NCI-H1417 (cell line): ENCODE results near the gene TBC1D16.

ENCODE experiments used
- DNase-seq, 3 experiments: peaks; one replicate each; lab custom pipeline; 2025; lab: John Stamatoyannopoulos, UW

TBC1D16 gene, protein sequence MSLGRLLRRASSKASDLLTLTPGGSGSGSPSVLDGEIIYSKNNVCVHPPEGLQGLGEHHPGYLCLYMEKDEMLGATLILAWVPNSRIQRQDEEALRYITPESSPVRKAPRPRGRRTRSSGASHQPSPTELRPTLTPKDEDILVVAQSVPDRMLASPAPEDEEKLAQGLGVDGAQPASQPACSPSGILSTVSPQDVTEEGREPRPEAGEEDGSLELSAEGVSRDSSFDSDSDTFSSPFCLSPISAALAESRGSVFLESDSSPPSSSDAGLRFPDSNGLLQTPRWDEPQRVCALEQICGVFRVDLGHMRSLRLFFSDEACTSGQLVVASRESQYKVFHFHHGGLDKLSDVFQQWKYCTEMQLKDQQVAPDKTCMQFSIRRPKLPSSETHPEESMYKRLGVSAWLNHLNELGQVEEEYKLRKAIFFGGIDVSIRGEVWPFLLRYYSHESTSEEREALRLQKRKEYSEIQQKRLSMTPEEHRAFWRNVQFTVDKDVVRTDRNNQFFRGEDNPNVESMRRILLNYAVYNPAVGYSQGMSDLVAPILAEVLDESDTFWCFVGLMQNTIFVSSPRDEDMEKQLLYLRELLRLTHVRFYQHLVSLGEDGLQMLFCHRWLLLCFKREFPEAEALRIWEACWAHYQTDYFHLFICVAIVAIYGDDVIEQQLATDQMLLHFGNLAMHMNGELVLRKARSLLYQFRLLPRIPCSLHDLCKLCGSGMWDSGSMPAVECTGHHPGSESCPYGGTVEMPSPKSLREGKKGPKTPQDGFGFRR

DNA sequence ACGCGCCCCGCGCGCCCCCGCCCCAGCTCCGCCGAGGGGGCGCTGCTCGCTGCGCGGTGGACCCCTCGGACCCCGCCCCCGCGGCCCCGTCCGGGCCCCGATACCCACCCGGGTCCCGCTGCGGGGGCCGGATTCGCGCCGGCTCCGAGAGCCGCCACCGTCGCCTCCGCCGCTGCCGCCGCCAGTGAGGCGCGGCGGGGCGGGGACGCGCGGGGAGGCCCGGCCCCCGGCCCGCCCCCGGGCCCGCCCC, at the start of gene TBC1D16:
TBC1D16 (minus strand) TSS at position 186 of the 250 bp plus-strand sequence. CDS start 22,325 bp downstream, outside the sequence.
- DNase-seq: no peak

DNA sequence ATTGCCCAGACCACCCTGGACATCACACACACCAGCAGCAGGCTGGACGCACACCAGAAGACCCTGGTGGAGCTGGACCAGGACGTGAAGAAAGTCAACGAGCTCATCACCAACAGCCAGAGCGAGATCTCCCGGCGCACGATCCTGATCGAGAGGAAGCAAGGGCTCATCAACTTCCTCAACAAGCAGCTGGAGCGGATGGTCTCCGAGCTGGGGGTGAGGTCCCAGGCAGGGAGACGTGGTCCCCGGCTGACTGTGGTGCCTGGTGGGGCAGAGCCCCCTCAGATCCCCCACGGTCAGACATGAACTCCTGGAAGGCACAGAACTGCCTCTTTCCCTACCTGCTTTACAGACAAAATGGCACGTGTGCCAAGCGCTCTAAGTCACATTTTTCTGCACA, 49.1 kb upstream of the TBC1D16 start:
- no peak for DNase-seq

DNA sequence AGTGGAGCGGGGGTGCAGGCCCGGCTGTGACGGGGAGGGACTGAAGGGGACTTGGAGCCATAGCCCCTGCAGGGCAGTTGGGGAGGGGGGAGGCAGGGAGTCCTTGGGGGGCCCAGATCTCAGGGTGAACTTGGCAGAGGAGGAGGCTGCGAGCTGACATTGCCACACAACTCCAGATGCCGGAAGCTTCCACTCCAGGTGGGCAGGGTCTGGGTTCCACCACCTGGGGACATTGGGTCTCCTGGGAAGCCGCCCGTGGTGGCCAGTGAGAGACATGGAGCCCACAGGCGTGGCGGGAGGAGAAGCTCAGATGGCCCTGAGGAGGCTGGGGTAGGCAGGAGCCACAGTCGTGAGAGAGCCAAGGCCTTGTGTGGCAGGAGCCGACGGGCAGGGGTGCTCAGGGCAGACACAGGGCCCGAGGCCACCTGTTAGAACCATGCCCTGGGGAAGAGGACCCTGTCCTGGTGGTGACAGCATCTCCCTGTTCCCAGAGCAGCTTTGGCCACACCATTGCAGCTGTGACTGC, 47.5 kb upstream of the TBC1D16 start:
- no peak for DNase-seq

DNA sequence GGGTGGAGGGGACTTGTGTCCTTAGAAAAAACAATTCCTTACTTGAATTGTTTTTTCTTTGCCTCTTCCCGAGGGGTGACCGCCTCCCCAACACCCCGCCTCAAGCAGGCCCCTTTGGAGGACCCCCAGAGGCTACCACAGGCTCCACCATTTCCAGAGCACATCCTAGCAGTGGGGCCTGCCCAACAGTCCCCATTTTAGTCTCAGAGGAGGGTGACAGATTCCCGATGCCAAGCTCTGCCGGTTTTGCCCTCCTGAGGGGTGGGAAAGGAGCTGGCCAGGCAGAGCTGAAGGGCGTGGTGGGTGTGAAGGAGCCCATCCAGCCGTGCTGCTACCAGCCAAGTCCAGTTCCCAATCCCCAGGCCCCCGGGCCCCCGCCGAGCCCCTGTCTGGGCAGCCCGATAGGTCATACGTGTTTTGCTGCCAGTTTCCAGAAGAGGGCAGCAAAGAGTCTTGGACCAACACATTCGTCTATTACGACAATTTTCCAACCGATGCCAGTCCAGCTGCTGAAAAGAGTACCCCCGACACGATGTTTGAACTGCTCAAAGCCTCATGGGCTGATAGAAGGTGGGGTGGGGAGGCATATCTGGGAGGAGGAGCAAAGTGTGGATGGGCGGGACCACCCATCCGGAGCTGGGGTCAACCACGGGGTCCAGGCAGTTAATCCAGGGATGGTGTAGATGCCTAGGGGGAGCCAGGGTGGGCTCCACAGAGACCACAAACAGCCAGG, 46.9 kb upstream of the TBC1D16 start:
- DNase-seq: peak; percentile 46 to 75 (median 66)

DNA sequence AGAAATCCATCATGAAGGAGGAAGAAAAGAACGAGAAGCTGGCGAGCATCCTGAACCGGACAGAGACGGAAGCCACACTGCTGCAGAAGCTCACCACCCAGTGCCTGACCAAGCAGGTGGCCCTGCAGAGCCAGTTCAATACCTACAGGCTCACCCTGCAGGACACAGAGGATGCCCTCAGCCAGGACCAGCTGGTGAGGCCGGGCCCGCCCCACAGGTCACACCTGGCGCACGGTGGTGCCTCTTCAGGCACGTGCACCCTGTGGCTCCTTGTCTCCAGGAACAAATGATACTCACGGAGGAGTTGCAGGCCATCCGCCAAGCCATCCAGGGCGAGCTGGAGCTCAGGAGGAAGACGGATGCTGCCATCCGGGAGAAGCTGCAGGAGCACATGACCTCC, 45.9 kb upstream of the TBC1D16 start:
- no peak for DNase-seq

DNA sequence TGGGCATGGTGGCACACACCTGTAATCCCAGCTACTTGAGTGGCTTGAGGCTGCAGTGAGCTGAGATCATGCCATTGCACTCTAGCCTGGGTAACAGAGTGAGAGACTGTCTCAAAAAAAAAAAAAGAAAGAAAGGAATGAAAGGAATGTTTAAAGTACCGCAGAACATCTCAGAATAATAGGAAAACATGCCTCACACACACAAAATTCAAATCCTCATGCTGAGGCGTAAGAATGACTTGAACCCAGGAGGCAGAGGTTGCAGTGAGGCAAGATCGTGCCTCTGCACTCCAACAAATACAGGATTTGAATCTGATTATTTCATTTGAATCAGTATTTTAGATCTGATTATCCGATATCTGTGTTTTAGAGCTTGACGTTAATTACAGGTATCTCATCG, 44.4 kb upstream of the TBC1D16 start:
- no peak for DNase-seq

DNA sequence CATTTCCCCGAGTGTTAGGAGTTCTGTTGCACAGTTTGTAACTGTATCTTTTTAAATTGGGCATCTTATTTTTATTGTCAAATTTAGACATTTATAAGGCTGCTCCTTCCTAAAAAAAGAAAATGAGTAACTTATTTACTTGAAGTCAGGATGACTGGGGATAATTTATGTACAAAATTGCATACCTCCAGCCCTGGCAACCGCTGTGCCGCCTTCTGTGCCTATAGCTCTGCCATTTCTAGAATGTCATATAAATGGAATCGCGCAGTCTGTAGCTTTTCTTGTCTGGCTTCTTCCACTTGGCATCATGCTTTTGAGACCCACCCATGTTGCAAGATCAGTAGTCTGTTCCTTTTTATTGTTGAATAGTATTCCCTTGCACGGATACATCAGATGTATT, 36.7 kb upstream of the TBC1D16 start:
- no peak for DNase-seq

DNA sequence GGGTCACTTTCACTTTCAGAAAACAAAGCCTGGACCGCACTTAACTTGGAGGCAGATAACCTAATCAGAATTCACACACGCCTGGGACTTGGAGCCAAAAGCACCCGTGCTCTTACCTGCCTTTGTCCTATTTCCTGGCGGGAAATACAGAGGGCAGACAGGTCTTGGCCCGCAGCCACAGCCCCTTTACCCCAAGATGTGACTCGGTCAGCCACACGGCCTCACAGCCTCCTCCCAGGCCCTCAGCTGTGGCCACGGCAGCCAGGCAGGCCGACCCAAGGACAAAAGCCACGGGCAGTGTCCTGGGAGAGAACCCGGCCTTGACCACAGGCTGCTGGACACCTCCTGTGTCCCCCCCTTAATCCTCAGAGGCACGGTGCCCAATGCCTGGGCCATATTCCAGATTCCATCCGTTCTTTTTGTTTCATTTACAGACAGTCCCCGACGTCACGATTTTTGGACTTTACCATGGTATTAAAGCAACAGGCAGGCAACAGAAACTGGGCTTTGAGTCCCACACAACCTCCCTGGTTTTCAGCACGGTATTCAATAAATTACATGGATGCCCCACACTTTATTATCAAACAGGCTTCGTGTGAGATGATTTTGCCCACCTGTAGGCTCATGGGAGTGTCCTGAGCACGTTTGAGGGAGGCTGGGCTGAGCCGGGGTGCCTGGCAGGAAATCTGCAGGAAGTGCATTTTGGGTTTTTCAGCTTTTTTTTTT, 35.6 kb upstream of the TBC1D16 start:
- no peak for DNase-seq

DNA sequence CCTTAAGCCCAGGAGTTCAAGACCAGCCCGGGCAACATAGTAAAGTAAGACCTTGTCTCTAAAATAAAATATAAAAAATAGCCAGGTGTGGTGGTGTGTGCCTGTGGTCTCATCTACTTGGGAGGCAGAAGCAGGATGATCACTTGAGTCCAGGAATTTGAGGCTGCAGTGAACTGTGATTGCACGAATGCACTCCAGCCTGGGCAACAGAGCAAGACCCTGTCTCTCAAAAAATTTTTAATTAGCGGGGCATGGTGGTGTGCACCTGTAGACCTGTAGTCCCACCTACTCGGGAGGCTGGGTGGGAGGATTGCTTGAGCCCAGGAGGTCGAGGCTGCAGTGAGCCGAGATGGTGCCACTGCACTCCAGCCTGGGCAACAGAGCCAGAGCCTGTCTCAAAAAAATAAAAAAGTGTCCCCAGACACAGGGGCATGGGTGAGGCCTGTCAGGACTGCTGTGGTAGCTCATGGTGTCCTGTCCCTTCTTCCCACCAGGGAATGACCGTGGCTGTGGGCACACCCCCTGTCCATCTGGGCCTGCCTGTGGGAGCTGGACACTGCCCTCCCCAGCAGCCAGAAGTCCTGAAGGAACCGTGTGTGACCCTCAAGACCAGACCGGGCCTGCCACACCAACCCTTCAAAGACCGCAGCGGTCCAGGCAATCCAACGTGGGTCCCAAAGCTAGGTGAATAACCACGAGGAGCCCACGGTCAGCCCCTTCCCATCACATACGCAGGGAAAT, 34.9 kb upstream of the TBC1D16 start:
- DNase-seq: no peak

DNA sequence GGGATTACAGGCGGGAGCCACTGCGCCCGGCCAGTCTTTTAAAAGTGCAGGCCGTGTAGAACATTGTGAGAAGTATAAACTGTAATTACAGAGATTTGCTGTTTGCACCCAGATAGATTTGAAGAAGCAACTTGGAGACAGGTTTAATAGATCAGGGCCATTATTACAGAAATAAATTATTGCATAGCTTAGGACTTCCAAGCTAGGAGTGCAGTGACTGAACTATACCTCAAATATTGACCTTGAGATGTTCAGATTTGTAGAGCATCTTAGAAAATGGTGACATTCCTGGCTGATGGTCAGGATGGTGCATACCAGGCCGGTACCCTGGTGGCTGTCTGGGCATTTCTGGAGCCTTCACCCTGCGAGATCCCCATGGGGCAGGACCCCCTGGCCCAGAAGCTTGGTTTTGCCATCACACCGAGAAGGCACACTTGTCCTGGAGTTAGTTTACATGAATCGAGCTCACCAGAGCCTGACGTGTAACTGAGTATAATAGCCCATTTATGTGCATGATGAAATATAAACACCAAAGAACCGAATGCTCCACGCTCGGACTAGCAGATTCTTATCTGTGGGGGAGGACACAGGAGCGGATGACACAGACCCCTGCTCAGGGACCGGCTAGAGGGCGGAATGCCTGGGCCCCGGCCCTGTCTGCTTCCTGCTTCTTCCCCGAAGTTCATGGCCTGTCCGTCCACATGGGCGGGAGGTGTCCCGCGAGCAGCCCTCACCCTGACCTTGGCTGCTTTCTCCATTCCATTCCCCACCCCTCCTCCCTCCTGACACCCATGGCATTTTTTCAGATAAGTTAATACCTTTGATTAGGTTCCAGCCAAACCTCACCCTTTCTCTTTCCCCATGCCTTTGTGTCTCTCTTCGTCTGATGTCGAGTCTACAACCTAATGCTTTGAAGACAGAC, 32.9 kb upstream of the TBC1D16 start:
- no peak for DNase-seq

DNA sequence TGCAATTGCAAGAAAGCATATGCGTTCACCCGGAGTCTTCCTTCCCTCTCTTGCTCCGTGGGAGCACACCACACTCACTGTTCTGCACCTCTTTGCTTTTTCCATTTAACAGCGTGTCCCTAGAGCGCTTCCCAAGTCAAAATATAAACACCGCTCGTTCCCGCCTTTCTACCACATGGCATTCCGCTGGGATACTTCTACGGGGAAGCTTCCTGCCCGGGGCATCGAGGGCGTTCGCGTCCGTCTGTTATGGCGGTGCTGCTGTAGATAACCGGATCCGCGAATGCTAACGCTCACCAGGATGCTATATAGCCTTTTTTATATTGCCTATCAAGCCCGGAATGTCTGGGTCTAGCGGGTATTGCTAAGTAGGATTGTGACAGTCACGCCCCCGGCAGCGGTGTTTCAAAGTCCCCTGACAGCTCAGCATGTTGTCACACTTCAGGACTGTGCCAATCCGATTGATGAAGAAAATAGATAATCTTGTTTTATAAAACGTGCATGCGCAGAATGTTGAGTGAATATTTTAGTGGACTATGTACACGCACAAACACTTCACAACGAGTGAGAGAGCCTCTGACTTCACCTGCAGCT, 31.8 kb upstream of the TBC1D16 start:
- no peak for DNase-seq

DNA sequence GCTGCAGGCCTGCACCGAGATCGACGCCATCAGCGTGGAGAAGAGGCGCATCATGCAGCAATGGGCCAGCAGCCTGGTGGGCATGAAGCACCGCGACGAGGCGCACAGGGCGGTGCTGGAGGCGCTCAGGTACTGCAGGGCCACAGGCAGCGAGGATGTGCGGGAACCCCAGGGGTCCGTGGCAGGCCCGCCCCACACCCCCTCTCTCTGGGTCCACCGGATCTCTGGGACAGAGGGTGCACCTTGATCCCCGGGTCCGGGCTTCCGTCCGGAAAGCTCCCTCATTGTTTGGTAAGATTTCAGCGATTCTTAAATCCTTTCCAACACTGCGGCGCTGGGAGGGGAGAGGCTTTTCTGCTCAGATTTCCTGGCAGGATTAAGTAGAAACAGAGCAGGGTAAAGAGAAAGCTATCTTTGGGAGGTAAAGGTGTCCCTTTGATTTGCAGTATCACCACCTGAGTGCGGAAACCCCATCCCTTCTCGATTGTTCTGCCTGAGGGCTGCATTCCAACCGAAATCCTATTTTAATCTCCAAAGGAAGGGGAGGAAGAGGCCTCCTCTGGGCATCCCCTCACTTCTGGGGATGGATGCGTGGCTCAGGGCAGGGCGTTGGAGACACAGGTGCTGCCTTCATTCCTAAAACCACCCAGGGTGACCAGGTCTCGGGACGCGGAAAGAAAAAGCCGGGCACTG, 30.0 kb upstream of the TBC1D16 start:
- DNase-seq: no peak

DNA sequence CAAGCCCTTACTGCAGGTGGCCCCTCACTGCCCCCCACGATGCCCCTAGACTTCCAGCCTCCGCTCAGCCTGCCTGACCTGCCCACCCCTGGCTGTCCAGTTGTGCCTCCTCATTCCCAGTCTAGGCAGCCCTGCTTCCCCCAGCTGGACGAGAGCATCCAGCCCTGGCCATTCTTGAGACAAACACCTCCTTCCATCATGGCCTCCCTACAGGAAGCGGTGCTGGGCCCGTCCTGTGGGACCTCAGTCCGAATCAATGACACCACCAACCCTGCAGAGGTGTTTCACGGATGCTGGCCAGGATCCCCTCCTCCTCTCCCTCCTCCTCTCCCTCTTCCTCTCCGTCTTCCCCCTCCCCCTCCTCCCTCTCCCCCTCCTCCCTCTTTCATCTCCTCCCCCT, 29.0 kb upstream of the TBC1D16 start:
- no peak for DNase-seq

DNA sequence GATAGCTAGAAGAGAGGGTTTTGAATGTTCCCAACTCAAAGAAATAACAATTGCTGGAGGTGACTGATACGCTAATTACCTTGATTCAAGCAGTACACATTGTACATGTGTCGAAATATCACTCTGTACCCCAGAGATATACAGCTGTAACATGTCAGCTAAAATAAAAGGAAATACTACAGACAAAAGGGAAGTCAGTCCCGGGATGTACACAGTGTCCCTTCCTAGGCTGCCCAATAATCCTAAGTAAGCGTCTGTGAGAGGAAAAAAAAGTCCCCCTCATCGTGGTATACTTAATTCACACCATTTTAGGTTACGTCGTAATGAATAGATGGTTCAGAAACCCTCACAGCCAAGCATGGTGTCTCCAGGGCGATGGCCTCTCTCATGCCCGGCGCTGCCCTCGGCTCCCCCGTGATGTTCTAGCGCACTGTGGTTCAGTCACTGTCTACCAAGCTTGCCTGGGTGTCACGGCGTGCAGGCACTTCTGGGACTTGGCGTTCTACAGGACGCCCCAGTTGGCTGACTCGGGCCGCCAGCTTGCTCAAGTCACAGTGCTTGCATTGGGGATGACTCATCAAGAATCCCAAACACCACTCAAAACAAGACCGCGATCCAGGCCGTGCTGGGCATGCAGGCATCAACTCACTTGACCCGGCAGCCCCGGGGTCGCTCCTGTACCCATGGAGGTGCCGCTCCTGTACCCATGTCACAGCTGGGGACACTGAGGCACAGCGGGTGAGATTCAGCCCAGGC, 28.3 kb upstream of the TBC1D16 start:
- no peak for DNase-seq

DNA sequence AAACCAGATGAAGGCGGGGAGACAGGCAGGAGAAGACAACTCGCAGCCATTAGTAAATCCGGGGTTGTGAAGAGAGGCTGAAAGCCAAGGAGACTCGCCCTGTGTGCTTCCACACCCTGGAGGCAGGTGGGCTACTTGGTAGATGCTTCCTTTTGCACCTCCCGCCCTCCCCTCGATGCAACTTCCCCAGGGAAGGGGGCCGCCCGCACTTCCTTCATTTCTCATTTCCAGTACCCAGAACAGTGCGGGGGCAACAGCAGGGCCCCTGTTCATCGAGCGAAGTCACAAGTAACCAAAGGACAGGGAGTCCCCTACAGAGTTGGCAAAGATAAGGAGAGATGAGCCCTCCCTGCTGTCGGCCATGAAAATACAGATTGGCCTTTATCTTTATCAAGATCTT, 25.7 kb upstream of the TBC1D16 start:
- no peak for DNase-seq

DNA sequence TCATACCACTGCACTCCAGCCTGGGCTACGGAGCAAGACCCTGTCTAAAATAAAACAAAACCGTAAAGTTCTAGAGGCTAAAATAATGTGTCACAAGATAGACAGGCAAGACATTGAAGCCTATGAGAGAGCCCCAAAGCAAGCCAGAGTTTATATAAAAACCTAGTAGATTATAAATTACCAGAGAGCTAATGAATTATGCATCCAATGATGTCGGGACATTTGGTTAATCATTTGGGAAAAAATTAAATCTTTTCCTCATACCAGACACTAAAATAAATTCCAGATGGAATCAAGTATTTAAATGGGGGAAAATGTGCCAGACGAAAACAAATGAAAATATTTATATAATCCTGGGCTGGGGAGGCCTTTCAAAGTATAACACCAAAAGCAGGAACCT, 25.0 kb upstream of the TBC1D16 start:
- no peak for DNase-seq

DNA sequence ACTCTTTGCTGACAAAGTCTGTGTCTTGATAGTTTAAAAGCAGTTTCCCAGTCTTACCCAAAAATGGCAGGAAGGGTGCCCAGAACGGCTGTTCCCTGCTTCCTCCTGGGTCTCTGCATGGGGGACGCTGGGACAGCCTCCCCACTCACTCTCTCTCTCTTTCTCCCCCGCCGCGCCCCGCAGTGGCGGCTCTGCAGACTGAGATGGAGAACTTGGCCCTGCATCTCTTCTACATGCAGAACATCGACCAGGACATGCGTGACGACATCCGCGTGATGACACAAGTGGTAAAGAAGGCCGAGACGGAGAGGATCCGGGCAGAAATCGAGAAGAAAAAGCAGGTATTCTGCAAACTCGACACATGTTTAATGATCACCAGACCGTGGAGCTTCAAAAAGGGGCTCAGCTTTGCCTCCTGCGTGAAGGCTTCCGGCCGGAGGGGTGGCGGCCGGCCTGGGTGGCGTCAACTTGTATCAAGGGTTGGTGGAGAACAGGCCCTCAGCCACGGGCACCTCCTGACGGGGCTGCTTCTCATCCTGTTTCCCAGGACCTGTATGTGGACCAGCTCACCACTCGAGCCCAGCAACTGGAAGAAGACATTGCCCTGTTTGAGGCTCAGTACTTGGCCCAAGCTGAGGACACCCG, 22.8 kb upstream of the TBC1D16 start:
- DNase-seq: no peak

DNA sequence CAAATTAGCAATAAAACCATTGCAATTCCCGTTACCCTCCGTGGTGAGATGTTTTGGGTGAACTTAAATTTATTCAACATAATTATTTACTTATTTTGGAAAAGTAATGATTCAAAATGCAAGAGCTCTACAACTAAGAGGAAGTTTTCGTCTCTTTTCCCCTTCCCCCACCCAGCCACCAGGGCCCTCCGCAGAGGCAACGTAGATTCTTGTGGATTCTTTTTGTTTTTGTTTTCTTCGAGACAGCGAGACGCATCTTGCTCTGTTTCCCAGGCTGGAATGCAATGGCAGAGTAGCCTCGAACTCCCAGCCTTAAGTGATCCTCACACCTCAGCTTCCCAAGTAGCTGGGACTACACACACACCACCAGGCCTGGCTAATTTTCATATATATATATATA, 19.9 kb upstream of the TBC1D16 start:
- DNase-seq: no peak
